T-cell (primary cell): ENCODE data around the gene CENPX. TPM values are rescaled to one million over a fixed set of nuclear protein-coding genes. Genes with fewer than 3 reads are reported as not detected.

ENCODE experiments used
- ATAC-seq, 4 experiments: fragments of 200-7000 bp in 3 of 4; fragments of 150-1000 bp in 1 of 4; cut with Tn5 transposase; replicated peaks in 1 of 4; 1 replicate in 3 of 4; 2 replicates in 1 of 4; pipeline ENCODE4 v1.10.0; 2021; ENCODE audit warnings: moderate library complexity in 3 of 4, mild to moderate bottlenecking in 2 of 4, moderate number of reproducible peaks in 1 of 4
- CTCF ChIA-PET, 2 donors: fragments of 300-600 bp; sonication (Branson Sonifier 250); formaldehyde crosslinking; loops; one replicate each; lab custom pipeline; 2022; ENCODE audit warnings: antibody characterized with exemption in 2 of 2; lab: Charles Lee
- POLR2A ChIA-PET, 2 donors: fragments of 300-600 bp; sonication (Branson Sonifier 250); formaldehyde crosslinking; loops; one replicate each; lab custom pipeline; 2022; ENCODE audit warnings: antibody characterized with exemption in 2 of 2; lab: Charles Lee
- DNase-seq, 35 experiments: peaks; one replicate each; pipeline versions ENCODE4 v3.0.0 to v3.0.0-alpha.2; 2013 to 2023
- H3K27ac ChIP-seq: one replicate; pipeline ENCODE4 v1.5.1; 2013; ENCODE audit warnings: low read length
- H3K27me3 ChIP-seq, 2 experiments: replicated peaks in 1 of 2; 1 replicate in 1 of 2; 2 replicates in 1 of 2; pipeline versions ENCODE4 v1.6.1 to v1.7.0; 2013; ENCODE audit warnings: low read length in 1 of 2, mixed read lengths in 1 of 2; ENCODE audit not compliant: control insufficient read depth in 2 of 2, insufficient read depth in 2 of 2; ENCODE audit errors: extremely low read depth in 1 of 2
- H3K36me3 ChIP-seq, 2 donors: 1 replicate in 1 of 2; 2 replicates in 1 of 2; pipeline versions ENCODE4 v1.6.1 to v1.7.0; 2013; ENCODE audit warnings: low read length in 1 of 2; ENCODE audit not compliant: control insufficient read depth in 2 of 2, insufficient read depth in 1 of 2; ENCODE audit errors: extremely low read depth in 1 of 2
- H3K4me1 ChIP-seq, 2 experiments: 1 replicate in 1 of 2; 2 replicates in 1 of 2; pipeline versions ENCODE4 v1.6.1 to v1.7.0; 2013; ENCODE audit warnings: low read length in 2 of 2, mixed read lengths in 1 of 2; ENCODE audit not compliant: insufficient read depth in 2 of 2, control insufficient read depth in 1 of 2; ENCODE audit errors: extremely low read depth in 1 of 2
- H3K4me3 ChIP-seq, 2 donors: 1 replicate in 1 of 2; 2 replicates in 1 of 2; pipeline versions ENCODE4 v1.5.1 to v1.7.0; 2013; ENCODE audit warnings: mild to moderate bottlenecking in 2 of 2, low read length in 1 of 2, moderate library complexity in 1 of 2; ENCODE audit not compliant: control insufficient read depth in 1 of 2; ENCODE audit errors: extremely low read depth in 1 of 2
- H3K9me3 ChIP-seq: 2 replicates; pipeline ENCODE4 v1.7.0; 2013
- H3K27ac Mint-ChIP-seq, 2 donors: one replicate each; pipeline ENCODE4 v1.8.0; 2020 to 2021; ENCODE audit warnings: mild to moderate bottlenecking in 2 of 2, mixed read lengths in 2 of 2
- H3K27me3 Mint-ChIP-seq, 2 donors: one replicate each; pipeline ENCODE4 v1.8.0; 2021 to 2022; ENCODE audit warnings: mixed read lengths in 2 of 2
- H3K36me3 Mint-ChIP-seq: one replicate; pipeline ENCODE4 v1.8.0; 2021; ENCODE audit warnings: mixed read lengths
- H3K4me1 Mint-ChIP-seq, 3 donors: one replicate each; pipeline ENCODE4 v1.8.0; 2020 to 2022; ENCODE audit warnings: mixed read lengths in 3 of 3, mild to moderate bottlenecking in 1 of 3
- H3K4me3 Mint-ChIP-seq, 3 donors: one replicate each; pipeline ENCODE4 v1.8.0; 2020 to 2022; ENCODE audit warnings: mild to moderate bottlenecking in 3 of 3, mixed read lengths in 3 of 3, moderate library complexity in 3 of 3
- H3K9me3 Mint-ChIP-seq, 3 donors: one replicate each; pipeline ENCODE4 v1.8.0; 2020 to 2022; ENCODE audit warnings: mixed read lengths in 3 of 3
- WGBS: methylation state at CpG from one replicate; pipeline ENCODE4 v1.1.5; 2013; ENCODE audit warnings: missing lambda C conversion rate; ENCODE audit not compliant: insufficient coverage; 5-methylcytosine and 5-hydroxymethylcytosine counted together
- total RNA-seq, 35 experiments: library from RNA in 6 of 35; stranded (reverse) in 6 of 35; fragments of 120-200 nt in 1 of 35; gene quantifications; one replicate each; pipeline versions ENCODE4 v1.2.1 to v1.2.4 and lab custom pipeline; 2013 to 2026

CENPX gene
- total RNA-seq, 5 donors from 2014 or later (not counting 1 experiment from before 2014, with no cell fraction given) = 26.7 to 47.8 (median 43.7) TPM

GRCh38 chr17:82029391-82029790, 6.7 kb upstream of the CENPX start:
- POLR2A ChIA-PET = no interaction called here
- over 99% methylated on average over 16 of the region's 16 CpGs for WGBS
- no peak overlapping the region for H3K27ac Mint-ChIP-seq

GRCh38 chr17:82028966-82029365, 6.3 kb upstream of the CENPX start:
- WGBS = 96% methylated on average over 8 of the region's 9 CpGs
- H3K27me3 ChIP-seq = peaks cover 0 to 19% of the 10 kb centered on the region in 2 experiments
- no peak overlapping the region for H3K27ac ChIP-seq
- Mint-ChIP-seq H3K27me3 (no peaks in the 10 kb centered on the region), H3K9me3 (no peaks in the 10 kb centered on the region), H3K4me1 (peaks cover 7 to 20% (median 14%) of the 10 kb centered on the region in 3 donors), H3K4me3 (peak overlapping the region in 2 of 3 donors; percentile 24 to 87), H3K27ac (no peak overlapping the region), H3K36me3 (no peaks in the 10 kb centered on the region)
- H3K4me1 ChIP-seq = peaks cover 4 to 40% of the 10 kb centered on the region in 2 experiments
- ATAC-seq (no peak), DNase-seq (no peak)
- H3K9me3 ChIP-seq = no peaks in the 10 kb centered on the region
- ChIA-PET POLR2A (no interaction called here), CTCF (interaction anchor here in 1 of 2 donors (0.5 to 1.3 kb wide), 2 partner anchors 117 to 157 kb away, joined by 3 to 4 read pairs; no protein-coding TSS in a partner anchor)
- H3K4me3 ChIP-seq = no peak overlapping the region
- H3K36me3 ChIP-seq = peaks cover 0 to 7% of the 10 kb centered on the region in 2 donors

More at GRCh38 chr17:82029391-82029790, 6.7 kb upstream of the CENPX start:
- H3K4me3 Mint-ChIP-seq = peak overlapping the region; percentile 54 to 87 (median 58)
- peaks cover 2 to 35% of the 10 kb centered on the region in 2 experiments for H3K4me1 ChIP-seq
- H3K9me3 ChIP-seq = no peaks in the 10 kb centered on the region
- peaks cover 0 to 7% of the 10 kb centered on the region in 2 donors for H3K36me3 ChIP-seq
- no peaks in the 10 kb centered on the region for H3K9me3 Mint-ChIP-seq
- no peak overlapping the region for H3K27ac ChIP-seq
- H3K36me3 Mint-ChIP-seq = no peaks in the 10 kb centered on the region
- CTCF ChIA-PET = interaction anchor here in 1 of 2 donors (1.3 kb wide), 1 partner anchor 116 kb away, joined by 3 read pairs; no protein-coding TSS in a partner anchor
- no peaks in the 10 kb centered on the region for H3K27me3 Mint-ChIP-seq
- DNase-seq = no peak
- H3K27me3 ChIP-seq = peaks cover 0 to 15% of the 10 kb centered on the region in 2 experiments
- H3K4me1 Mint-ChIP-seq = peaks cover 5 to 16% (median 10%) of the 10 kb centered on the region in 3 donors
- H3K4me3 ChIP-seq = no peak overlapping the region
- ATAC-seq = no peak

GRCh38 chr17:82028246-82028645, 5.6 kb upstream of the CENPX start:
- H3K36me3 ChIP-seq = peaks cover 0 to 7% of the 10 kb centered on the region in 2 donors
- H3K4me1 ChIP-seq = peaks cover 7 to 46% of the 10 kb centered on the region in 2 experiments
- no peaks in the 10 kb centered on the region for H3K9me3 ChIP-seq
- H3K27me3 Mint-ChIP-seq = no peaks in the 10 kb centered on the region
- DNase-seq (no peak), ATAC-seq (no peak)
- H3K27ac Mint-ChIP-seq = no peak overlapping the region
- ChIA-PET POLR2A (no interaction called here), CTCF (interaction anchor here (0.6 to 0.9 kb wide), 3 partner anchors 9 to 127 kb away, joined by 3 read pairs; partner anchors contain the start of genes DCXR (in 1 of the 2) and FASN (in 1 of the 2))
- H3K27ac ChIP-seq = no peak overlapping the region
- WGBS = 100% methylated on average over 10 of the region's 13 CpGs
- no peaks in the 10 kb centered on the region for H3K36me3 Mint-ChIP-seq
- no peak overlapping the region for H3K4me3 Mint-ChIP-seq
- H3K27me3 ChIP-seq = peaks cover 0 to 19% of the 10 kb centered on the region in 2 experiments
- no peaks in the 10 kb centered on the region for H3K9me3 Mint-ChIP-seq
- no peak overlapping the region for H3K4me3 ChIP-seq
- H3K4me1 Mint-ChIP-seq = peaks cover 10 to 23% (median 17%) of the 10 kb centered on the region in 3 donors

DNA sequence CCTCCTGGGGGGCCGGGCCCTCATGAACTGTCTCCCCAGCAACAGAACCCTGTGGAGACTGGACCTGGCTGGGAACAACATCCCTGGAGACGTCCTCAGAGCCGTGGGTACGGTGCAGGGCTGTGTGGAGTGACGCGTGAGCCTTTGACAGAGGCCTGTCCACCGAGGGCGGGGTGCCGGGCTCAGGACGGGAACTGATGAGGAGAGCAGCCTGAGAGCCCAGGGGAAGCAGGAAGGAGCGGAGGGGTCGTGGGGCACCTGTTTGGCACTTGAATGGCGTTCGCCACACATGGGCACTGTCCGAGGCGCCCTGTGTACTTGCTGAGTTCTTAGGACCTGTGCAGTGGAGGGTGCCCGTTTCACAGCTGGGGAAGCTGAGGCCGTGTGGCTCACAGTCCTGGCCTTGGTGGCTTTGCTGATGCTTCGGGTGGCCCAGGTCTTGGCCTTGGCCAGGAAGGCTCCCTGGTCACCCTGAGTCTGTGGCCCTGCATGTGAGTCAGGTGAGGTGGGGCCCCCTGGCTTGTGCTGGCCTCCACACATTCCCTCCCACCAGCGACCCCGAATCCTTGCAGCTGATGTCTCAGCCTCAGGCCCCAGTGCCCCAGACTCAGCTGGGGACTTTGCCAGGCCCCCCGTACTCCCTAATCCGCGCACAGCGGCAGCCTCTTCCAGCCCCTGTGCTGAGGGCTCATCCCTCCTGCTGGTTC, 2.9 kb upstream of the CENPX start:
- no peak overlapping the region for H3K27ac Mint-ChIP-seq
- POLR2A ChIA-PET = interaction anchor here in 1 of 2 donors (0.6 kb wide), 1 partner anchor 270 kb away, joined by 3 read pairs; no protein-coding TSS in a partner anchor
- peaks cover 14 to 50% of the 10 kb centered on the region in 2 experiments for H3K4me1 ChIP-seq

GRCh38 chr17:82024859-82025258, 2.2 kb upstream of the CENPX start:
- peaks cover 0 to 10% of the 10 kb centered on the region in 2 experiments for H3K27me3 ChIP-seq
- CTCF ChIA-PET = no interaction called here
- H3K4me3 Mint-ChIP-seq = no peak overlapping the region

More for the DNA sequence above, 2.9 kb upstream of the CENPX start:
- H3K4me1 Mint-ChIP-seq = peaks cover 19 to 36% (median 26%) of the 10 kb centered on the region in 3 donors
- no peak for DNase-seq
- WGBS = 95% methylated on average over 25 of the region's 25 CpGs
- H3K27me3 ChIP-seq = peaks cover 0 to 11% of the 10 kb centered on the region in 2 experiments
- CTCF ChIA-PET = no interaction called here
- ATAC-seq = no peak
- H3K36me3 Mint-ChIP-seq = no peaks in the 10 kb centered on the region
- H3K36me3 ChIP-seq = peaks cover 0 to 7% of the 10 kb centered on the region in 2 donors
- H3K9me3 ChIP-seq = no peaks in the 10 kb centered on the region
- H3K4me3 Mint-ChIP-seq = peak overlapping the region; percentile 4 to 42 (median 41)
- no peak overlapping the region for H3K27ac ChIP-seq
- H3K4me3 ChIP-seq = no peak overlapping the region
- H3K27me3 Mint-ChIP-seq = no peaks in the 10 kb centered on the region
- no peaks in the 10 kb centered on the region for H3K9me3 Mint-ChIP-seq

GRCh38 chr17:82023447-82024241, 966 bp upstream of the CENPX start:
- ChIA-PET POLR2A (no interaction called here), CTCF (interaction anchor here in 1 of 2 donors (0.7 to 4.3 kb wide), 4 partner anchors 14 to 126 kb away, joined by 4 to 26 read pairs (median 13); partner anchors contain the start of gene DCXR)
- Histone ChIP-seq H3K27me3 (peaks cover 0 to 6% of the 10 kb centered on the region in 2 experiments), H3K36me3 (peaks cover 0 to 13% of the 10 kb centered on the region in 2 donors), H3K27ac (no peak overlapping the region), H3K4me1 (peaks cover 12 to 42% of the 10 kb centered on the region in 2 experiments), H3K4me3 (peak overlapping the region; percentile 67 to 74), H3K9me3 (no peaks in the 10 kb centered on the region)
- ATAC-seq (peak in 2 of 4 experiments; percentile 0 to 2), DNase-seq (peak in 5 of 35 experiments; percentile 12 to 34 (median 13))
- H3K4me1 Mint-ChIP-seq = peaks cover 14 to 31% (median 19%) of the 10 kb centered on the region in 3 donors
- H3K36me3 Mint-ChIP-seq = no peaks in the 10 kb centered on the region
- no peak overlapping the region for H3K27ac Mint-ChIP-seq
- no peaks in the 10 kb centered on the region for H3K9me3 Mint-ChIP-seq
- WGBS = 1% methylated on average over 46 of the region's 55 CpGs
- H3K4me3 Mint-ChIP-seq = peak overlapping the region; percentile 70 to 80 (median 72)
- H3K27me3 Mint-ChIP-seq = no peaks in the 10 kb centered on the region

More at GRCh38 chr17:82024859-82025258, 2.2 kb upstream of the CENPX start:
- ATAC-seq = no peak
- Mint-ChIP-seq H3K4me1 (peaks cover 19 to 34% (median 24%) of the 10 kb centered on the region in 3 donors), H3K27me3 (no peaks in the 10 kb centered on the region), H3K36me3 (no peaks in the 10 kb centered on the region), H3K27ac (no peak overlapping the region), H3K9me3 (no peaks in the 10 kb centered on the region)
- POLR2A ChIA-PET = no interaction called here
- Histone ChIP-seq H3K4me1 (peaks cover 12 to 50% of the 10 kb centered on the region in 2 experiments), H3K4me3 (no peak overlapping the region), H3K36me3 (peaks cover 0 to 7% of the 10 kb centered on the region in 2 donors), H3K9me3 (no peaks in the 10 kb centered on the region), H3K27ac (no peak overlapping the region)
- 98% methylated on average over 14 of the region's 17 CpGs for WGBS
- DNase-seq = no peak
